ENCODE results near the gene CRB1.

CRB1 gene

GRCh38 chr1:197304638-197305200, 36.7 kb downstream of the CRB1 start:
- no peak for DNase-seq (ENCODE audit: low spot score)

- no peak for DNase-seq (ENCODE audit: low spot score)
Measured at GRCh38 chr1:197305925-197306324, 37.9 kb downstream of the CRB1 start.

- DNase-seq (ENCODE audit: low spot score) = no peak
Measured at GRCh38 chr1:197306381-197307062, 38.5 kb downstream of the CRB1 start.

GRCh38 chr1:197307136-197307535, 39.1 kb downstream of the CRB1 start:
- DNase-seq (ENCODE audit: low spot score) = no peak

- no peak for DNase-seq (ENCODE audit: low spot score)
Measured at GRCh38 chr1:197307551-197307950, 39.5 kb downstream of the CRB1 start.

GRCh38 chr1:197311081-197311480, 43.0 kb downstream of the CRB1 start:
- no peak for DNase-seq (ENCODE audit: low spot score)

GRCh38 chr1:197312163-197312562, 44.1 kb downstream of the CRB1 start:
- no peak for DNase-seq (ENCODE audit: low spot score)

GRCh38 chr1:197313713-197314112, 45.7 kb downstream of the CRB1 start:
- no peak for DNase-seq (ENCODE audit: low spot score)

- DNase-seq (ENCODE audit: low spot score) = no peak
Measured at GRCh38 chr1:197314682-197315081, 46.6 kb downstream of the CRB1 start.

- no peak for DNase-seq (ENCODE audit: low spot score)
Measured at GRCh38 chr1:197319631-197320030, 51.6 kb downstream of the CRB1 start.

- DNase-seq (ENCODE audit: low spot score) = no peak
Measured at GRCh38 chr1:197320991-197321531, 53.0 kb downstream of the CRB1 start.

GRCh38 chr1:197321811-197322210, 53.8 kb downstream of the CRB1 start:
- no peak for DNase-seq (ENCODE audit: low spot score)

- DNase-seq (ENCODE audit: low spot score) = no peak
Measured at GRCh38 chr1:197327776-197328364, 59.8 kb downstream of the CRB1 start.

GRCh38 chr1:197330213-197330612, 62.2 kb downstream of the CRB1 start:
- DNase-seq (ENCODE audit: low spot score) = no peak

GRCh38 chr1:197331565-197331964, 63.5 kb downstream of the CRB1 start:
- DNase-seq (ENCODE audit: low spot score) = no peak

- no peak for DNase-seq (ENCODE audit: low spot score)
Measured at GRCh38 chr1:197333041-197333440, 65.0 kb downstream of the CRB1 start.

- no peak for DNase-seq (ENCODE audit: low spot score)
Measured at GRCh38 chr1:197336571-197336970, 68.5 kb downstream of the CRB1 start.

GRCh38 chr1:197339106-197340060, 71.3 kb downstream of the CRB1 start:
- no peak for DNase-seq (ENCODE audit: low spot score)

GRCh38 chr1:197341626-197342025, 73.6 kb downstream of the CRB1 start:
- DNase-seq (ENCODE audit: low spot score) = no peak

GRCh38 chr1:197342044-197342565, 74.1 kb downstream of the CRB1 start:
- no peak for DNase-seq (ENCODE audit: low spot score)

GRCh38 chr1:197342669-197343068, 74.6 kb downstream of the CRB1 start:
- DNase-seq (ENCODE audit: low spot score) = no peak

- DNase-seq (ENCODE audit: low spot score) = no peak
Measured at GRCh38 chr1:197343663-197344273, 75.7 kb downstream of the CRB1 start.
